Testis (tissue), 2 donors: ENCODE results near the gene PRR15L.

Source experiments
- CTCF ChIP-seq, 3 experiments: fragments of 450-650 bp in 2 of 3; fragments of 200-600 bp in 1 of 3; sonication (generic) in 1 of 3; IDR thresholded peaks; one replicate each; pipeline ENCODE4 v1.5.1; 2016 to 2019; ENCODE audit warnings: antibody characterized with exemption in 3 of 3, mild to moderate bottlenecking in 2 of 3, moderate library complexity in 1 of 3
- POLR2A ChIP-seq: fragments of 450-650 bp; IDR thresholded peaks from one replicate; pipeline ENCODE4 v1.6.1; 2017; ENCODE audit warnings: antibody characterized with exemption, mild to moderate bottlenecking, moderate library complexity

- TF ChIP-seq CTCF (IDR thresholded peaks at IDR 0.05), result no peak
- TF ChIP-seq POLR2A, result no peak
Measured at GRCh38 chr17:47990962-47991731, 33.5 kb upstream of the PRR15L start.
